Endothelial cell of umbilical vein (primary cell): ENCODE results near the gene RPL36AL. TPM values are rescaled to one million over a fixed set of nuclear protein-coding genes. Genes with fewer than 3 reads are reported as not detected.
A peak's percentile ranks its signal among the peaks of the same experiment; 100 is the strongest.

Experiments
- BruUV-seq: library from RNA; stranded (reverse); fragments of 400-500 nt; replicated peaks from 2 replicates; lab custom pipeline; 2021; lab: Mats Ljungman, UMichigan
- CTCF ChIA-PET: fragments of 300-600, 350-600 bp; sonication (Branson Sonifier 250); formaldehyde crosslinking; loops from one replicate; lab custom pipeline; 2021; ENCODE audit warnings: antibody characterized with exemption, inconsistent platforms; lab: Charles Lee
- POLR2A ChIA-PET: fragments of 300-600, 350-600 bp; sonication (Branson Sonifier 250); formaldehyde crosslinking; loops from one replicate; lab custom pipeline; 2021; ENCODE audit warnings: antibody characterized with exemption, inconsistent platforms; lab: Charles Lee
- DNase-seq: peaks from one replicate; pipeline ENCODE4 v3.0.0-alpha.2; 2011; ENCODE audit warnings: low read depth, low spot score
- FAIRE-seq: peaks from 2 replicates; lab custom pipeline; 2011; peaks lifted over from hg19 to GRCh38; lab: Jason Lieb, UNC
- H2AFZ ChIP-seq: 2 replicates; pipeline ENCODE4 v1.6.0; 2012; ENCODE audit warnings: low read depth, low read length, control low read depth, inconsistent platforms
- H3K27ac ChIP-seq: 2 replicates; pipeline ENCODE4 v1.5.1; 2011; ENCODE audit warnings: low read depth, mild to moderate bottlenecking, control low read depth, low read length, moderate library complexity; ENCODE audit not compliant: insufficient read depth
- H3K27me3 ChIP-seq, 2 experiments: 2 replicates each; pipeline versions ENCODE4 v1.6.0 to v1.6.1; 2011; ENCODE audit warnings: low read length in 2 of 2, mixed read lengths in 1 of 2; ENCODE audit not compliant: control insufficient read depth in 2 of 2, insufficient read depth in 2 of 2
- H3K36me3 ChIP-seq, 2 experiments: 2 replicates in 1 of 2; 3 replicates in 1 of 2; pipeline ENCODE4 v1.5.1; 2011; ENCODE audit warnings: low read length in 2 of 2, mild to moderate bottlenecking in 1 of 2, moderate library complexity in 1 of 2; ENCODE audit not compliant: control insufficient read depth in 2 of 2, insufficient read depth in 2 of 2; ENCODE audit errors: extremely low read depth in 1 of 2
- H3K4me1 ChIP-seq: 3 replicates; pipeline ENCODE4 v1.5.1; 2011; ENCODE audit warnings: mild to moderate bottlenecking, low read length; ENCODE audit not compliant: control insufficient read depth, insufficient read depth; ENCODE audit errors: extremely low read depth
- H3K4me2 ChIP-seq: 2 replicates; pipeline ENCODE4 v1.6.1; 2011; ENCODE audit warnings: low read length, control low read depth, mixed read lengths; ENCODE audit not compliant: insufficient read depth
- H3K4me3 ChIP-seq, 3 experiments: fragments of 200-600 bp in 1 of 3; sonication (generic), shearing (Covaris generic) in 1 of 3; replicated peaks in 1 of 3; 2 replicates each; pipeline ENCODE4 v1.5.1; 2011 to 2016; ENCODE audit warnings: control low read depth in 3 of 3, low read length in 3 of 3, mild to moderate bottlenecking in 2 of 3, inconsistent platforms in 1 of 3, low read depth in 1 of 3, moderate library complexity in 1 of 3; ENCODE audit not compliant: insufficient read depth in 1 of 3
- H3K79me2 ChIP-seq: 2 replicates; pipeline ENCODE4 v1.6.0; 2012; ENCODE audit warnings: low read length, inconsistent platforms; ENCODE audit not compliant: control insufficient read depth, insufficient read depth
- H3K9ac ChIP-seq: replicated peaks from 2 replicates; pipeline ENCODE3; 2011; ENCODE audit warnings: low read length, control low read depth; ENCODE audit not compliant: insufficient read depth; ENCODE audit errors: extremely low read depth
- H3K9me1 ChIP-seq: replicated peaks from 3 replicates; pipeline ENCODE4 v1.6.0; 2011; ENCODE audit warnings: mild to moderate bottlenecking, low read length; ENCODE audit not compliant: control insufficient read depth, insufficient read depth; ENCODE audit errors: extremely low read depth
- H3K9me3 ChIP-seq: replicated peaks from 2 replicates; pipeline ENCODE4 v1.5.1; 2012; ENCODE audit warnings: low read length, inconsistent platforms; ENCODE audit not compliant: control insufficient read depth, insufficient read depth
- H4K20me1 ChIP-seq: replicated peaks from 2 replicates; pipeline ENCODE3; 2011; ENCODE audit warnings: mild to moderate bottlenecking, low read length; ENCODE audit not compliant: control insufficient read depth, insufficient read depth; ENCODE audit errors: extremely low read depth
- CTCF ChIP-seq, 2 donors: IDR thresholded peaks; 1 replicate in 1 of 2; 2 replicates in 1 of 2; pipeline ENCODE4 v1.5.1; 2011; ENCODE audit warnings: low read length in 2 of 2, mild to moderate bottlenecking in 2 of 2, moderate library complexity in 2 of 2, control low read depth in 1 of 2, inconsistent platforms in 1 of 2, low read depth in 1 of 2; ENCODE audit not compliant: insufficient read depth in 1 of 2; ENCODE audit errors: extremely low read depth in 1 of 2
- FOS ChIP-seq: IDR thresholded peaks from 2 replicates; pipeline ENCODE4 v1.6.1; 2011; ENCODE audit warnings: mild to moderate bottlenecking, low read length, moderate library complexity, borderline replicate concordance; ENCODE audit not compliant: insufficient read depth
- GATA2 ChIP-seq: IDR thresholded peaks from 2 replicates; pipeline ENCODE4 v1.7.0; 2011; ENCODE audit warnings: low read depth, mild to moderate bottlenecking, moderate library complexity, mixed read lengths, low read length; ENCODE audit not compliant: insufficient read length, insufficient read depth
- MYC ChIP-seq: IDR thresholded peaks from one replicate; pipeline ENCODE4 v1.6.1; 2011; ENCODE audit warnings: mild to moderate bottlenecking, low read depth, low read length
- POLR2A ChIP-seq: IDR thresholded peaks from 2 replicates; pipeline ENCODE4 v1.6.1; 2012; ENCODE audit warnings: low read depth, mild to moderate bottlenecking, control low read depth, low read length
- dilution Hi-C: fragments of 300-500 bp; cut with MboI; formaldehyde crosslinking; loops from one replicate; pipeline ENCODE4 v1.15.0; 2019; ENCODE audit warnings: low sequenced_read_pairs; ENCODE audit not compliant: extremely low pct_ligation_motif_present
- intact Hi-C: fragments of 100-400 bp; cut with micrococcal nuclease; formaldehyde crosslinking; loops from one replicate; pipeline ENCODE4 v1.10.0; 2022
- polyA plus RNA-seq, 4 experiments: library from polyadenylated mRNA; depleted of rRNA in 3 of 4; stranded (reverse) in 3 of 4; unstranded in 1 of 4; fragments of >200 nt; gene quantifications; 2 replicates each; pipeline versions ENCODE4 v1.2.1 to v1.2.3, GENCODE V29; 2011 to 2012; ENCODE audit warnings: missing spikeins in 1 of 4
- total RNA-seq: library from RNA; stranded (reverse); gene quantifications from 2 replicates; pipeline ENCODE4 v1.2.3, GENCODE V29; 2021

The RPL36AL gene
- total and polyA plus RNA-seq, 2 donors (not counting 3 experiments of a cell fraction or from before 2014, with no cell fraction given) = 174 to 251 TPM

- peaks cover 0 to 11% of the 10 kb centered on the region in 2 experiments for H3K36me3 ChIP-seq
- H2AFZ ChIP-seq = no peak overlapping the region
- ChIA-PET CTCF (no interaction called here), POLR2A (no interaction called here)
- peaks cover 37% of the 10 kb centered on the region for H3K79me2 ChIP-seq
- no peak overlapping the region for H3K27ac ChIP-seq
- DNase-seq = no peak
- H3K9me1 ChIP-seq = no peaks in the 10 kb centered on the region
- H3K4me3 ChIP-seq = no peak overlapping the region
- BruUV-seq = no TSS peak
- no peaks in the 10 kb centered on the region for H4K20me1 ChIP-seq
- no peaks in the 10 kb centered on the region for H3K9me3 ChIP-seq
- H3K4me1 ChIP-seq = no peaks in the 10 kb centered on the region
- intact Hi-C loops = no loop called here
- H3K27me3 ChIP-seq = no peaks in the 10 kb centered on the region
- TF ChIP-seq POLR2A (no peak), FOS (no peak), GATA2 (no peak), MYC (no peak), CTCF (IDR thresholded peaks at IDR 0.05; ENCODE audit: extremely low read depth in 1 of 2, insufficient read depth in 1 of 2, low read depth in 1 of 2, low read length in 2 of 2) (no peak)
- no peak overlapping the region for H3K4me2 ChIP-seq
- dilution Hi-C loops = no loop called here
- peak; percentile 63 for FAIRE-seq
- H3K9ac ChIP-seq = no peak overlapping the region
Observed at GRCh38 chr14:49640540-49641417, 20.4 kb upstream of the RPL36AL start.
